HCT116 (cell line): ENCODE results near the gene RASAL2. TPM values are rescaled to one million over a fixed set of nuclear protein-coding genes. Genes with fewer than 3 reads are reported as not detected.

Experiments
- ATAC-seq: fragments of 200-7000 bp; cut with Tn5 transposase; 2 replicates; pipeline ENCODE4 v1.9.1; 2020; ENCODE audit warnings: mild to moderate bottlenecking, moderate library complexity
- BruUV-seq: library from RNA; stranded (reverse); fragments of 400-500 nt; replicated peaks from 2 replicates; lab custom pipeline; 2021; lab: Mats Ljungman, UMichigan
- CTCF ChIA-PET: fragments of 300-600 bp; sonication (Branson Sonifier 250); formaldehyde crosslinking; loops from one replicate; lab custom pipeline; 2021; ENCODE audit warnings: antibody characterized with exemption; lab: Charles Lee
- POLR2A ChIA-PET: fragments of 300-600, 350-600 bp; sonication (Branson Sonifier 250); formaldehyde crosslinking; loops from one replicate; lab custom pipeline; 2021; ENCODE audit warnings: antibody characterized with exemption; lab: Charles Lee
- RAD21 ChIA-PET, 2 experiments: fragments of 300-600 bp; sonication (Branson Sonifier 250); formaldehyde crosslinking; loops; one replicate each; lab custom pipeline; 2023; ENCODE audit warnings: low total read pairs in 2 of 2; ENCODE audit not compliant: uncharacterized antibody in 2 of 2, unreplicated experiment in 2 of 2, low non-redundant PET in 1 of 2; lab: Charles Lee
- DNase-seq: peaks from one replicate; pipeline ENCODE4 v3.0.0-alpha.2; 2010; ENCODE audit warnings: low read depth, low spot score
- H2AFZ ChIP-seq: fragments of 200-600 bp; shearing (Covaris generic), sonication (generic); 2 replicates; pipeline ENCODE4 v1.6.1; 2017; ENCODE audit warnings: low read depth, mixed run types, mixed read lengths, antibody characterized with exemption, low read length; ENCODE audit not compliant: poor library complexity, severe bottlenecking
- H3K27ac ChIP-seq: 2 replicates; pipeline ENCODE4 v1.5.1; 2012; ENCODE audit warnings: low read depth, low read length
- H3K27me3 ChIP-seq: fragments of 200-600 bp; sonication (generic); 2 replicates; pipeline ENCODE4 v1.6.1; 2016; ENCODE audit warnings: mixed run types, low read length, mixed read lengths; ENCODE audit not compliant: insufficient read depth
- H3K36me3 ChIP-seq, 2 experiments: fragments of 200-500 bp in 1 of 2; fragments of 200-600 bp in 1 of 2; sonication (Bioruptor generic) in 1 of 2; sonication (generic) in 1 of 2; 2 replicates each; pipeline versions ENCODE4 v1.5.1 to v1.6.1; 2014 to 2016; ENCODE audit warnings: low read length in 2 of 2, inconsistent platforms in 1 of 2, mixed read lengths in 1 of 2, mixed run types in 1 of 2; ENCODE audit not compliant: insufficient read depth in 2 of 2, control insufficient read depth in 1 of 2
- H3K4me1 ChIP-seq, 2 experiments: fragments of 200-600 bp in 1 of 2; sonication (generic) in 1 of 2; 2 replicates each; pipeline versions ENCODE4 v1.5.1 to v1.6.1; 2012 to 2017; ENCODE audit warnings: low read length in 2 of 2, inconsistent platforms in 1 of 2, mild to moderate bottlenecking in 1 of 2, mixed read lengths in 1 of 2, mixed run types in 1 of 2, moderate library complexity in 1 of 2; ENCODE audit not compliant: insufficient read depth in 2 of 2, control insufficient read depth in 1 of 2
- H3K4me2 ChIP-seq: fragments of 200-600 bp; sonication (generic); 2 replicates; pipeline ENCODE4 v1.6.1; 2017; ENCODE audit warnings: mixed run types, low read length, mixed read lengths
- H3K4me3 ChIP-seq, 2 experiments: fragments of 200-600 bp in 1 of 2; sonication (generic) in 1 of 2; replicated peaks in 1 of 2; 2 replicates each; pipeline ENCODE4 v1.5.1; 2011 to 2016; ENCODE audit warnings: low read length in 2 of 2, control low read depth in 1 of 2, low read depth in 1 of 2, mild to moderate bottlenecking in 1 of 2, mixed read lengths in 1 of 2, mixed run types in 1 of 2
- H3K79me2 ChIP-seq: fragments of 200-600 bp; sonication (generic); 2 replicates; pipeline ENCODE4 v1.6.1; 2017; ENCODE audit warnings: mild to moderate bottlenecking, mixed run types, low read length, moderate library complexity, mixed read lengths; ENCODE audit not compliant: insufficient read depth
- H3K9ac ChIP-seq: fragments of 200-600 bp; sonication (generic); 2 replicates; pipeline ENCODE4 v1.6.1; 2016; ENCODE audit warnings: low read length, mixed read lengths
- H3K9me2 ChIP-seq: fragments of 200-600 bp; sonication (generic), shearing (Covaris generic); 2 replicates; pipeline ENCODE4 v1.6.1; 2017; ENCODE audit warnings: mixed run types, mild to moderate bottlenecking, moderate library complexity; ENCODE audit not compliant: insufficient read depth
- H3K9me3 ChIP-seq, 2 experiments: fragments of 200-500 bp in 1 of 2; fragments of 200-600 bp in 1 of 2; sonication (Bioruptor generic) in 1 of 2; sonication (generic) in 1 of 2; 2 replicates each; pipeline ENCODE4 v1.6.1; 2014 to 2017; ENCODE audit warnings: low read length in 2 of 2, mixed read lengths in 2 of 2, inconsistent platforms in 1 of 2, low read depth in 1 of 2, mild to moderate bottlenecking in 1 of 2, mixed run types in 1 of 2, moderate library complexity in 1 of 2; ENCODE audit not compliant: control insufficient read depth in 1 of 2, insufficient read depth in 1 of 2
- H4K20me1 ChIP-seq: fragments of 200-600 bp; sonication (generic), shearing (Covaris generic); 2 replicates; pipeline ENCODE4 v1.6.1; 2017; ENCODE audit warnings: mixed run types, mild to moderate bottlenecking, moderate library complexity; ENCODE audit not compliant: insufficient read depth
- EZH2 ChIP-seq: fragments of 200-600 bp; sonication (generic); IDR thresholded peaks from 2 replicates; pipeline ENCODE4 v1.6.1; 2017; ENCODE audit warnings: antibody characterized with exemption, mixed run types
- SIN3A ChIP-seq: IDR thresholded peaks from 2 replicates; pipeline ENCODE4 v1.6.1; 2012; ENCODE audit warnings: low read depth
- SRF ChIP-seq: IDR thresholded peaks from 2 replicates; pipeline ENCODE4 v1.6.1; 2012; ENCODE audit warnings: low read depth
- intact Hi-C: fragments of 100-400 bp; cut with micrococcal nuclease; formaldehyde crosslinking; loops from 2 replicates; pipeline ENCODE4 v1.10.0; 2022
- total RNA-seq: library from RNA; stranded (reverse); gene quantifications from one replicate; pipeline ENCODE4 v1.2.1, GENCODE V29; 2021; ENCODE audit not compliant: unreplicated experiment
- TF ChIP-seq, protein P1 (sequence below), 3 experiments: fragments of 200-600 bp in 1 of 3; sonication (generic) in 1 of 3; IDR thresholded peaks in 2 of 3; conservative IDR thresholded peaks in 1 of 3; 2 replicates each; pipeline ENCODE4 v1.5.1; 2012 to 2017; ENCODE audit warnings: low read depth in 2 of 3, low read length in 2 of 3, antibody characterized with exemption in 1 of 3, borderline replicate concordance in 1 of 3, control low read depth in 1 of 3, mild to moderate bottlenecking in 1 of 3, mixed read lengths in 1 of 3, mixed run types in 1 of 3, moderate library complexity in 1 of 3; ENCODE audit not compliant: insufficient read depth in 1 of 3

Gene RASAL2
- total RNA-seq, 1 experiment from 2014 or later, result 11.7 TPM

- no TSS peak for BruUV-seq
- Histone ChIP-seq H2AFZ (peak overlapping the region; percentile 16), H3K79me2 (no peaks in the 10 kb centered on the region), H3K4me1 (peaks cover 0 to 7% of the 10 kb centered on the region in 2 experiments; a peak in 1 of 4 replicates), H3K4me3 (no peak overlapping the region), H3K9me3 (no peaks in the 10 kb centered on the region), H3K27me3 (no peaks in the 10 kb centered on the region), H3K36me3 (no peaks in the 10 kb centered on the region), H3K27ac (no peak overlapping the region), H3K4me2 (no peak overlapping the region), H4K20me1 (no peaks in the 10 kb centered on the region), H3K9ac (no peak overlapping the region), H3K9me2 (no peaks in the 10 kb centered on the region)
- CTCF ChIA-PET, result interaction anchor here (0.8 to 3.7 kb wide), 15 partner anchors 8 to 502 kb away, joined by 3 to 38 read pairs (median 5); partner anchors contain the start of gene TEX35
- RAD21 ChIA-PET, result interaction anchor here in 1 of 2 experiments (0.5 to 1.3 kb wide), 2 partner anchors 189 to 517 kb away, joined by 3 to 4 read pairs; no protein-coding TSS in a partner anchor
- TF ChIP-seq, protein P1, sequence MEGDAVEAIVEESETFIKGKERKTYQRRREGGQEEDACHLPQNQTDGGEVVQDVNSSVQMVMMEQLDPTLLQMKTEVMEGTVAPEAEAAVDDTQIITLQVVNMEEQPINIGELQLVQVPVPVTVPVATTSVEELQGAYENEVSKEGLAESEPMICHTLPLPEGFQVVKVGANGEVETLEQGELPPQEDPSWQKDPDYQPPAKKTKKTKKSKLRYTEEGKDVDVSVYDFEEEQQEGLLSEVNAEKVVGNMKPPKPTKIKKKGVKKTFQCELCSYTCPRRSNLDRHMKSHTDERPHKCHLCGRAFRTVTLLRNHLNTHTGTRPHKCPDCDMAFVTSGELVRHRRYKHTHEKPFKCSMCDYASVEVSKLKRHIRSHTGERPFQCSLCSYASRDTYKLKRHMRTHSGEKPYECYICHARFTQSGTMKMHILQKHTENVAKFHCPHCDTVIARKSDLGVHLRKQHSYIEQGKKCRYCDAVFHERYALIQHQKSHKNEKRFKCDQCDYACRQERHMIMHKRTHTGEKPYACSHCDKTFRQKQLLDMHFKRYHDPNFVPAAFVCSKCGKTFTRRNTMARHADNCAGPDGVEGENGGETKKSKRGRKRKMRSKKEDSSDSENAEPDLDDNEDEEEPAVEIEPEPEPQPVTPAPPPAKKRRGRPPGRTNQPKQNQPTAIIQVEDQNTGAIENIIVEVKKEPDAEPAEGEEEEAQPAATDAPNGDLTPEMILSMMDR (IDR thresholded peaks at IDR 0.05 in 2 of 3, conservative IDR thresholded peaks at IDR 0.05 in 1 of 3; ENCODE audit: borderline replicate concordance in 1 of 3, insufficient read depth in 1 of 3, low read depth in 2 of 3, low read length in 2 of 3), result peak in 2 of 3 experiments; percentile 54 to 56; a peak in 4 of 6 replicates
- TF ChIP-seq EZH2 (no peak), SIN3A (no peak), SRF (no peak)
- DNase-seq (no peak), ATAC-seq (peak; percentile 55)
- intact Hi-C loops, result loop anchor here (2.0 kb wide), 1 partner anchor 189 kb away; no protein-coding TSS in a partner anchor
- POLR2A ChIA-PET, result interaction anchor here (0.9 kb wide), 1 partner anchor 190 kb away, joined by 3 read pairs; no protein-coding TSS in a partner anchor
Measured at GRCh38 chr1:178500091-178500770, 406.3 kb downstream of the RASAL2 start.
